H1 (cell line): Measurements from ENCODE around the gene GPC3. TPM values are rescaled to one million over a fixed set of nuclear protein-coding genes. Genes with fewer than 3 reads are reported as not detected.

Source experiments
- CTCF ChIA-PET: fragments of 300-600 bp; sonication (Branson Sonifier 250); formaldehyde crosslinking; loops from one replicate; lab custom pipeline; 2021; ENCODE audit not compliant: partially characterized antibody; lab: Charles Lee
- POLR2A ChIA-PET: fragments of 300-600 bp; sonication (Branson Sonifier 250); formaldehyde crosslinking; loops from one replicate; lab custom pipeline; 2021; ENCODE audit warnings: inconsistent platforms; ENCODE audit not compliant: partially characterized antibody; lab: Charles Lee
- DNase-seq, 2 experiments: peaks; one replicate each; pipeline versions ENCODE4 v3.0.0 to v3.0.0-alpha.2; 2010 to 2022; ENCODE audit warnings: low spot score in 2 of 2, low read depth in 1 of 2, mixed read lengths in 1 of 2
- FAIRE-seq: peaks from 2 replicates; lab custom pipeline; 2011; peaks lifted over from hg19 to GRCh38; lab: Jason Lieb, UNC
- H2AFZ ChIP-seq: 2 replicates; pipeline ENCODE4 v1.8.1; 2012; ENCODE audit warnings: low read length, inconsistent platforms
- H2AK5ac ChIP-seq: 2 replicates; pipeline ENCODE4 v1.6.1; 2013; ENCODE audit warnings: low read depth, low read length
- H2BK120ac ChIP-seq: replicated peaks from 2 replicates; pipeline ENCODE3; 2013; ENCODE audit warnings: low read depth, low read length, inconsistent platforms
- H2BK12ac ChIP-seq: 2 replicates; pipeline ENCODE4 v1.6.1; 2013; ENCODE audit warnings: low read depth, low read length
- H2BK15ac ChIP-seq: 2 replicates; pipeline ENCODE4 v1.6.1; 2013; ENCODE audit warnings: low read length
- H2BK20ac ChIP-seq: 2 replicates; pipeline ENCODE4 v1.6.1; 2013; ENCODE audit warnings: low read length
- H2BK5ac ChIP-seq: 2 replicates; pipeline ENCODE4 v1.6.1; 2013; ENCODE audit warnings: low read depth, low read length
- H3K14ac ChIP-seq: 2 replicates; pipeline ENCODE4 v1.6.1; 2013; ENCODE audit warnings: inconsistent platforms; ENCODE audit not compliant: insufficient read length
- H3K18ac ChIP-seq: 2 replicates; pipeline ENCODE4 v1.6.1; 2013; ENCODE audit warnings: low read length; ENCODE audit errors: extremely low read depth
- H3K23ac ChIP-seq: 2 replicates; pipeline ENCODE4 v1.6.1; 2013; ENCODE audit warnings: inconsistent platforms; ENCODE audit not compliant: insufficient read length
- H3K23me2 ChIP-seq: 2 replicates; pipeline ENCODE4 v1.6.1; 2013; ENCODE audit warnings: low read depth, low read length
- H3K27ac ChIP-seq: 2 replicates; pipeline ENCODE4 v1.6.1; 2011; ENCODE audit warnings: low read depth, low read length, inconsistent platforms
- H3K27me3 ChIP-seq, 4 experiments: replicated peaks in 1 of 4; 1 replicate in 1 of 4; 2 replicates in 3 of 4; pipeline versions ENCODE4 v1.6.1 to v1.8.1; 2011 to 2013; ENCODE audit warnings: low read length in 3 of 4, mild to moderate bottlenecking in 3 of 4, inconsistent platforms in 2 of 4, mixed read lengths in 2 of 4, moderate library complexity in 1 of 4; ENCODE audit not compliant: control insufficient read depth in 3 of 4, insufficient read depth in 3 of 4; ENCODE audit errors: extremely low read depth in 1 of 4
- H3K36me3 ChIP-seq, 4 experiments: 2 replicates each; pipeline versions ENCODE4 v1.6.1 to v1.8.1; 2011 to 2013; ENCODE audit warnings: mild to moderate bottlenecking in 4 of 4, low read length in 3 of 4, moderate library complexity in 2 of 4, control low read depth in 1 of 4, inconsistent platforms in 1 of 4; ENCODE audit not compliant: insufficient read depth in 4 of 4, control insufficient read depth in 2 of 4
- H3K4ac ChIP-seq: replicated peaks from 2 replicates; pipeline ENCODE3; 2013; ENCODE audit warnings: low read length, low read depth, mixed read lengths, inconsistent platforms; ENCODE audit not compliant: insufficient read length
- H3K4me1 ChIP-seq, 4 experiments: replicated peaks in 1 of 4; 1 replicate in 1 of 4; 2 replicates in 3 of 4; pipeline versions ENCODE4 v1.6.1 to v1.8.1; 2011 to 2013; ENCODE audit warnings: low read length in 3 of 4, inconsistent platforms in 2 of 4, mixed read lengths in 1 of 4; ENCODE audit not compliant: insufficient read depth in 4 of 4, control insufficient read depth in 3 of 4
- H3K4me2 ChIP-seq, 2 experiments: 2 replicates each; pipeline versions ENCODE4 v1.6.1 to v1.8.1; 2011 to 2013; ENCODE audit warnings: low read depth in 2 of 2, low read length in 2 of 2, control low read depth in 1 of 2, inconsistent platforms in 1 of 2, mild to moderate bottlenecking in 1 of 2; ENCODE audit not compliant: insufficient read depth in 1 of 2
- H3K4me3 ChIP-seq, 4 experiments: fragments of 200-600, 300-600 bp in 1 of 4; sonication (generic), shearing (Covaris generic), sonication (Bioruptor Twin) in 1 of 4; 2 replicates each; pipeline versions ENCODE4 v1.5.1 to v1.8.1; 2011 to 2016; ENCODE audit warnings: low read length in 4 of 4, low read depth in 3 of 4, control low read depth in 2 of 4, inconsistent platforms in 2 of 4, mild to moderate bottlenecking in 2 of 4, mixed read lengths in 1 of 4, moderate library complexity in 1 of 4; ENCODE audit not compliant: insufficient read depth in 2 of 4; ENCODE audit errors: extremely low read depth in 1 of 4
- H3K56ac ChIP-seq: replicated peaks from 2 replicates; pipeline ENCODE3; 2013; ENCODE audit warnings: low read depth, mild to moderate bottlenecking, mixed read lengths, low read length, inconsistent platforms; ENCODE audit not compliant: insufficient read length
- H3K79me1 ChIP-seq: 2 replicates; pipeline ENCODE4 v1.6.1; 2013; ENCODE audit warnings: low read depth, low read length, control low read depth
- H3K79me2 ChIP-seq, 2 experiments: 2 replicates each; pipeline versions ENCODE4 v1.6.1 to v1.8.1; 2012 to 2013; ENCODE audit warnings: low read length in 2 of 2, mild to moderate bottlenecking in 2 of 2, inconsistent platforms in 1 of 2; ENCODE audit not compliant: insufficient read depth in 2 of 2, control insufficient read depth in 1 of 2
- H3K9ac ChIP-seq, 4 experiments: replicated peaks in 1 of 4; 1 replicate in 1 of 4; 2 replicates in 3 of 4; pipeline versions ENCODE4 v1.6.1 to v1.8.1; 2011 to 2013; ENCODE audit warnings: low read depth in 3 of 4, low read length in 3 of 4, control low read depth in 2 of 4, mild to moderate bottlenecking in 2 of 4, moderate library complexity in 2 of 4, inconsistent platforms in 1 of 4; ENCODE audit errors: extremely low read depth in 1 of 4
- H3K9me3 ChIP-seq, 2 experiments: 2 replicates each; pipeline versions ENCODE4 v1.6.1 to v1.8.1; 2012 to 2013; ENCODE audit warnings: mild to moderate bottlenecking in 2 of 2, moderate library complexity in 2 of 2, control low read depth in 1 of 2, inconsistent platforms in 1 of 2, low read depth in 1 of 2, low read length in 1 of 2, mixed read lengths in 1 of 2; ENCODE audit not compliant: insufficient read depth in 2 of 2
- H4K20me1 ChIP-seq, 2 experiments: replicated peaks in 1 of 2; 2 replicates each; pipeline versions ENCODE3 to v1.8.1; 2011 to 2013; ENCODE audit warnings: inconsistent platforms in 2 of 2, low read length in 2 of 2, mild to moderate bottlenecking in 1 of 2; ENCODE audit not compliant: insufficient read depth in 2 of 2, control insufficient read depth in 1 of 2
- H4K5ac ChIP-seq: 2 replicates; pipeline ENCODE4 v1.6.1; 2013; ENCODE audit warnings: low read length, low read depth, mixed read lengths, inconsistent platforms; ENCODE audit not compliant: insufficient read length
- H4K8ac ChIP-seq: 2 replicates; pipeline ENCODE4 v1.8.0; 2013; ENCODE audit warnings: mild to moderate bottlenecking, moderate library complexity, low read length, inconsistent platforms; ENCODE audit not compliant: insufficient read depth; ENCODE audit errors: extremely low read depth
- H4K91ac ChIP-seq: replicated peaks from 2 replicates; pipeline ENCODE3; 2013; ENCODE audit warnings: low read length, mixed read lengths, inconsistent platforms; ENCODE audit not compliant: insufficient read length
- POLR2A ChIP-seq, 2 experiments: IDR thresholded peaks; 1 replicate in 1 of 2; 2 replicates in 1 of 2; pipeline ENCODE4 v1.6.1; 2011; ENCODE audit warnings: low read depth in 2 of 2, low read length in 2 of 2, mild to moderate bottlenecking in 2 of 2; ENCODE audit errors: control extremely low read depth in 1 of 2
- SP2 ChIP-seq: IDR thresholded peaks from 2 replicates; pipeline ENCODE4 v1.6.1; 2012; ENCODE audit warnings: mild to moderate bottlenecking, low read length, inconsistent platforms
- SP4 ChIP-seq: IDR thresholded peaks from 2 replicates; pipeline ENCODE4 v1.6.1; 2012; ENCODE audit warnings: low read length, inconsistent platforms
- SRF ChIP-seq: IDR thresholded peaks from 2 replicates; pipeline ENCODE4 v1.6.1; 2011; ENCODE audit warnings: mild to moderate bottlenecking, low read depth, low read length, moderate library complexity
- SUZ12 ChIP-seq: fragments of 200-600 bp; sonication (generic); IDR thresholded peaks from 2 replicates; pipeline ENCODE4 v1.6.1; 2012; ENCODE audit warnings: mild to moderate bottlenecking, inconsistent platforms, low read length, moderate library complexity, mixed read lengths
- WGBS, 2 experiments: shearing (Covaris generic) in 1 of 2; methylation state at CpG; one replicate each; pipeline versions ENCODE4 v1.1.6 to v1.1.7; 2013 to 2015; ENCODE audit warnings: low lambda C conversion rate in 2 of 2, mixed read lengths in 2 of 2, inconsistent platforms in 1 of 2, low coverage in 1 of 2, missing lambda C conversion rate in 1 of 2; ENCODE audit not compliant: insufficient replicate concordance in 2 of 2, insufficient coverage in 1 of 2, insufficient read length in 1 of 2; ENCODE audit errors: extremely low coverage in 1 of 2, missing lambda C conversion rate in 1 of 2; 5-methylcytosine and 5-hydroxymethylcytosine counted together
- polyA plus RNA-seq, 7 experiments: library from polyadenylated mRNA; depleted of rRNA in 3 of 7; stranded (reverse) in 5 of 7; unstranded in 2 of 7; fragments of >200 nt in 5 of 7; fragments of 200-250 nt in 2 of 7; gene quantifications; 1 replicate in 5 of 7; 2 replicates in 1 of 7; 4 replicates in 1 of 7; pipeline versions ENCODE4 v1.2.1 to v1.2.3, GENCODE V29; 2011 to 2013; ENCODE audit warnings: missing spikeins in 2 of 7, mixed read lengths in 2 of 7
- total RNA-seq: library from RNA; stranded (reverse); fragmentation: NEBNext Ultra II Directional; extraction: Animal tissue kit (Norgen Biotek cat#: 25700); gene quantifications from 2 replicates; pipeline ENCODE4 v1.2.1, GENCODE V29; 2021

Gene GPC3
- total and polyA plus RNA-seq, 2 of the 8 experiments (the other 6 are each of a cell fraction or from before 2014, with no cell fraction given), result 64.8 to 71.9 TPM

- CTCF ChIA-PET, result interaction anchor here (1.6 kb wide), 1 partner anchor 14 kb away, joined by 3 read pairs; no protein-coding TSS in a partner anchor
- Histone ChIP-seq H3K4me2 (no peak overlapping the region), H2BK15ac (no peak overlapping the region)
- TF ChIP-seq SP4 (no peak), SRF (no peak), POLR2A (IDR thresholded peaks at IDR 0.05; ENCODE audit: control extremely low read depth in 1 of 2, low read depth in 2 of 2, low read length in 2 of 2) (no peak), SP2 (no peak), SUZ12 (no peak)
- TF ChIP-seq, all 59 proteins: peak for 0
- Histone ChIP-seq H4K8ac (no peak overlapping the region), H3K9me3 (no peaks in the 10 kb centered on the region), H2BK5ac (no peak overlapping the region), H3K23ac (no peak overlapping the region), H4K5ac (no peak overlapping the region), H3K36me3 (no peaks in the 10 kb centered on the region), H2BK12ac (no peak overlapping the region), H3K79me1 (no peaks in the 10 kb centered on the region), H4K20me1 (no peaks in the 10 kb centered on the region), H3K23me2 (no peaks in the 10 kb centered on the region), H3K4me1 (no peaks in the 10 kb centered on the region), H3K4ac (no peak overlapping the region), H3K4me3 (no peak overlapping the region), H2AK5ac (no peak overlapping the region), H3K9ac (no peak overlapping the region), H2BK120ac (no peak overlapping the region), H3K79me2 (no peaks in the 10 kb centered on the region), H3K56ac (no peak overlapping the region), H3K18ac (no peak overlapping the region), H3K27ac (no peak overlapping the region), H2BK20ac (no peak overlapping the region), H3K27me3 (no peaks in the 10 kb centered on the region), H2AFZ (no peak overlapping the region), H3K14ac (no peak overlapping the region), H4K91ac (no peak overlapping the region)
- 90% methylated on average over 6 of the region's 6 CpGs; no CpG with 5 or more reads in 1 of the 2 experiments for WGBS, 2 experiments
- DNase-seq, result no peak
- POLR2A ChIA-PET, result no interaction called here
- FAIRE-seq, result no peak
These were observed 214.2 kb downstream of the GPC3 start for GRCh38 chrX:133771086-133771646.
